DND-41 (cell line): ENCODE data around the gene MEMO1.

ENCODE experiments used
- ATAC-seq: fragments of 200-7000 bp; cut with Tn5 transposase; 3 replicates; pipeline ENCODE4 v1.9.1; 2021; ENCODE audit warnings: low read depth; ENCODE audit not compliant: insufficient read depth
- DNase-seq: peaks from one replicate; pipeline ENCODE4 v3.0.0-alpha.2; 2020
- H2AFZ ChIP-seq: 2 replicates; pipeline ENCODE4 v1.6.0; 2012; ENCODE audit warnings: low read depth, low read length
- H3K27ac ChIP-seq: 2 replicates; pipeline ENCODE4 v1.5.1; 2012; ENCODE audit warnings: low read length, inconsistent platforms
- H3K27me3 ChIP-seq: fragments of 200-600 bp; sonication (generic); 2 replicates; pipeline ENCODE4 v1.6.0; 2012; ENCODE audit warnings: low read length, mild to moderate bottlenecking, inconsistent platforms; ENCODE audit not compliant: insufficient read depth, poor library complexity
- H3K36me3 ChIP-seq: 2 replicates; pipeline ENCODE4 v1.5.1; 2012; ENCODE audit warnings: low read length, inconsistent platforms; ENCODE audit not compliant: insufficient read depth
- H3K4me1 ChIP-seq: 2 replicates; pipeline ENCODE4 v1.5.1; 2012; ENCODE audit warnings: mild to moderate bottlenecking, low read length; ENCODE audit not compliant: insufficient read depth
- H3K4me2 ChIP-seq: 2 replicates; pipeline ENCODE4 v1.6.0; 2012; ENCODE audit warnings: mild to moderate bottlenecking, moderate library complexity, low read length, inconsistent platforms; ENCODE audit not compliant: insufficient read depth
- H3K4me3 ChIP-seq, 2 experiments: fragments of 200-600 bp in 1 of 2; shearing (Covaris generic) in 1 of 2; 2 replicates each; pipeline ENCODE4 v1.5.1; 2012 to 2016; ENCODE audit warnings: inconsistent platforms in 2 of 2, low read length in 2 of 2, mild to moderate bottlenecking in 2 of 2, low read depth in 1 of 2, moderate library complexity in 1 of 2
- H3K79me2 ChIP-seq: 2 replicates; pipeline ENCODE4 v1.6.0; 2012; ENCODE audit warnings: low read length, inconsistent platforms; ENCODE audit not compliant: insufficient read depth
- H3K9ac ChIP-seq: 2 replicates; pipeline ENCODE4 v1.6.0; 2012; ENCODE audit warnings: low read depth, mild to moderate bottlenecking, inconsistent platforms, low read length, moderate library complexity
- H3K9me3 ChIP-seq: 2 replicates; pipeline ENCODE4 v1.5.1; 2012; ENCODE audit warnings: low read length, moderate library complexity, mild to moderate bottlenecking, inconsistent platforms; ENCODE audit not compliant: insufficient read depth, severe bottlenecking
- H4K20me1 ChIP-seq: 2 replicates; pipeline ENCODE4 v1.6.0; 2012; ENCODE audit warnings: low read length; ENCODE audit not compliant: insufficient read depth
- EZH2 ChIP-seq: IDR thresholded peaks from 3 replicates; pipeline ENCODE4 v1.6.1; 2012; ENCODE audit warnings: borderline replicate concordance, low read depth, mild to moderate bottlenecking, moderate library complexity, low read length, inconsistent platforms; ENCODE audit not compliant: severe bottlenecking
- TF ChIP-seq, protein P1 (sequence below): IDR thresholded peaks from 2 replicates; pipeline ENCODE4 v1.5.1; 2012; ENCODE audit warnings: borderline replicate concordance, low read length, moderate library complexity, mild to moderate bottlenecking; ENCODE audit not compliant: poor library complexity, severe bottlenecking; ENCODE audit errors: extremely low read depth

MEMO1 gene

GRCh38 chr2:32003791-32004190 is 7.0 kb downstream of the MEMO1 start:
- peaks cover 33% of the 10 kb centered on the region for H3K4me1 ChIP-seq

DNA sequence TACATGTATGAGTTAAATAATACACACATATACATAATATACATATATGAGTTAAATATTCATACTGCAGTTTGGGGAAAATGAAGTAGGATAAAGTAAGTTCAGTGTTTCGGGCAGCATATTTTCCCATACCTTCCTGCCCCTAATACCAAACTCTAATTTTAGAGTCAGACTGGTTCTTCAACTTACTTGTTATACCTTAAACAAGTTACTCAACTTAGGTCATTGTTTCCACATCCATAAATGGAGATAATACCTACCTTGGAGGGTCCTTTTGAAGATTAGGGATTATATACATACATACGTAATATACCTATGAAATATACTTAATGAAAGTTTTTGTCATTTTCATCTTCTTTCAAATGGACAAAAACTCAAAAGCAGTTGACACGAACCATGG is 8.4 kb downstream of the MEMO1 start:
- no peak overlapping the region for H3K4me2 ChIP-seq
- peaks cover 30% of the 10 kb centered on the region for H3K4me1 ChIP-seq
- H3K36me3 ChIP-seq, result no peaks in the 10 kb centered on the region

More at GRCh38 chr2:32003791-32004190, 7.0 kb downstream of the MEMO1 start:
- DNase-seq, result no peak
- 0 out of 3 replicates have a peak, but pooled peaks have one; percentile 13 for ATAC-seq
- Histone ChIP-seq H3K36me3 (no peaks in the 10 kb centered on the region), H3K79me2 (peaks cover 96% of the 10 kb centered on the region), H2AFZ (no peak overlapping the region), H3K9ac (no peak overlapping the region), H3K4me3 (no peak overlapping the region), H4K20me1 (peaks cover 51% of the 10 kb centered on the region), H3K4me2 (no peak overlapping the region), H3K27me3 (no peaks in the 10 kb centered on the region), H3K9me3 (no peaks in the 10 kb centered on the region), H3K27ac (no peak overlapping the region)
- TF ChIP-seq, protein P1, sequence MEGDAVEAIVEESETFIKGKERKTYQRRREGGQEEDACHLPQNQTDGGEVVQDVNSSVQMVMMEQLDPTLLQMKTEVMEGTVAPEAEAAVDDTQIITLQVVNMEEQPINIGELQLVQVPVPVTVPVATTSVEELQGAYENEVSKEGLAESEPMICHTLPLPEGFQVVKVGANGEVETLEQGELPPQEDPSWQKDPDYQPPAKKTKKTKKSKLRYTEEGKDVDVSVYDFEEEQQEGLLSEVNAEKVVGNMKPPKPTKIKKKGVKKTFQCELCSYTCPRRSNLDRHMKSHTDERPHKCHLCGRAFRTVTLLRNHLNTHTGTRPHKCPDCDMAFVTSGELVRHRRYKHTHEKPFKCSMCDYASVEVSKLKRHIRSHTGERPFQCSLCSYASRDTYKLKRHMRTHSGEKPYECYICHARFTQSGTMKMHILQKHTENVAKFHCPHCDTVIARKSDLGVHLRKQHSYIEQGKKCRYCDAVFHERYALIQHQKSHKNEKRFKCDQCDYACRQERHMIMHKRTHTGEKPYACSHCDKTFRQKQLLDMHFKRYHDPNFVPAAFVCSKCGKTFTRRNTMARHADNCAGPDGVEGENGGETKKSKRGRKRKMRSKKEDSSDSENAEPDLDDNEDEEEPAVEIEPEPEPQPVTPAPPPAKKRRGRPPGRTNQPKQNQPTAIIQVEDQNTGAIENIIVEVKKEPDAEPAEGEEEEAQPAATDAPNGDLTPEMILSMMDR, result no peak
- no peak for TF ChIP-seq EZH2

GRCh38 chr2:31999438-31999837 is 11.4 kb downstream of the MEMO1 start:
- H3K27ac ChIP-seq, result no peak overlapping the region
- TF ChIP-seq, protein P1, result no peak
- no peak for TF ChIP-seq EZH2
- ATAC-seq (no peak), DNase-seq (no peak)
- H2AFZ ChIP-seq, result no peak overlapping the region
- H3K4me1 ChIP-seq, result peaks cover 13% of the 10 kb centered on the region
- H3K36me3 ChIP-seq, result no peaks in the 10 kb centered on the region
- H3K4me3 ChIP-seq, result no peak overlapping the region
- peaks cover 96% of the 10 kb centered on the region for H3K79me2 ChIP-seq
- no peaks in the 10 kb centered on the region for H3K27me3 ChIP-seq
- H3K4me2 ChIP-seq, result no peak overlapping the region
- H3K9ac ChIP-seq, result no peak overlapping the region
- no peaks in the 10 kb centered on the region for H3K9me3 ChIP-seq
- H4K20me1 ChIP-seq, result peaks cover 58% of the 10 kb centered on the region

More for the DNA sequence above, 8.4 kb downstream of the MEMO1 start:
- ATAC-seq (no peak), DNase-seq (no peak)
- Histone ChIP-seq H3K9ac (no peak overlapping the region), H3K27ac (no peak overlapping the region), H4K20me1 (peaks cover 57% of the 10 kb centered on the region; the same call in 1 of the 2 replicates), H2AFZ (no peak overlapping the region), H3K27me3 (no peaks in the 10 kb centered on the region), H3K4me3 (no peak overlapping the region), H3K9me3 (no peaks in the 10 kb centered on the region), H3K79me2 (peaks cover 96% of the 10 kb centered on the region)
- TF ChIP-seq, protein P1, result no peak
- TF ChIP-seq EZH2, result no peak
